H1 (cell line): Measurements from ENCODE around the gene ATP13A3. TPM values are rescaled to one million over a fixed set of nuclear protein-coding genes. Genes with fewer than 3 reads are reported as not detected.

ENCODE experiments used
- CTCF ChIA-PET: fragments of 300-600 bp; sonication (Branson Sonifier 250); formaldehyde crosslinking; loops from one replicate; lab custom pipeline; 2021; ENCODE audit not compliant: partially characterized antibody; lab: Charles Lee
- POLR2A ChIA-PET: fragments of 300-600 bp; sonication (Branson Sonifier 250); formaldehyde crosslinking; loops from one replicate; lab custom pipeline; 2021; ENCODE audit warnings: inconsistent platforms; ENCODE audit not compliant: partially characterized antibody; lab: Charles Lee
- DNase-seq, 2 experiments: peaks; one replicate each; pipeline versions ENCODE4 v3.0.0 to v3.0.0-alpha.2; 2010 to 2022; ENCODE audit warnings: low spot score in 2 of 2, low read depth in 1 of 2, mixed read lengths in 1 of 2
- FAIRE-seq: peaks from 2 replicates; lab custom pipeline; 2011; peaks lifted over from hg19 to GRCh38; lab: Jason Lieb, UNC
- H2AFZ ChIP-seq: 2 replicates; pipeline ENCODE4 v1.8.1; 2012; ENCODE audit warnings: low read length, inconsistent platforms
- H2AK5ac ChIP-seq: 2 replicates; pipeline ENCODE4 v1.6.1; 2013; ENCODE audit warnings: low read depth, low read length
- H2BK120ac ChIP-seq: replicated peaks from 2 replicates; pipeline ENCODE3; 2013; ENCODE audit warnings: low read depth, low read length, inconsistent platforms
- H2BK12ac ChIP-seq: 2 replicates; pipeline ENCODE4 v1.6.1; 2013; ENCODE audit warnings: low read depth, low read length
- H2BK15ac ChIP-seq: 2 replicates; pipeline ENCODE4 v1.6.1; 2013; ENCODE audit warnings: low read length
- H2BK20ac ChIP-seq: 2 replicates; pipeline ENCODE4 v1.6.1; 2013; ENCODE audit warnings: low read length
- H2BK5ac ChIP-seq: 2 replicates; pipeline ENCODE4 v1.6.1; 2013; ENCODE audit warnings: low read depth, low read length
- H3K14ac ChIP-seq: 2 replicates; pipeline ENCODE4 v1.6.1; 2013; ENCODE audit warnings: inconsistent platforms; ENCODE audit not compliant: insufficient read length
- H3K18ac ChIP-seq: 2 replicates; pipeline ENCODE4 v1.6.1; 2013; ENCODE audit warnings: low read length; ENCODE audit errors: extremely low read depth
- H3K23ac ChIP-seq: 2 replicates; pipeline ENCODE4 v1.6.1; 2013; ENCODE audit warnings: inconsistent platforms; ENCODE audit not compliant: insufficient read length
- H3K23me2 ChIP-seq: 2 replicates; pipeline ENCODE4 v1.6.1; 2013; ENCODE audit warnings: low read depth, low read length
- H3K27ac ChIP-seq: 2 replicates; pipeline ENCODE4 v1.6.1; 2011; ENCODE audit warnings: low read depth, low read length, inconsistent platforms
- H3K27me3 ChIP-seq, 4 experiments: replicated peaks in 1 of 4; 1 replicate in 1 of 4; 2 replicates in 3 of 4; pipeline versions ENCODE4 v1.6.1 to v1.8.1; 2011 to 2013; ENCODE audit warnings: low read length in 3 of 4, mild to moderate bottlenecking in 3 of 4, inconsistent platforms in 2 of 4, mixed read lengths in 2 of 4, moderate library complexity in 1 of 4; ENCODE audit not compliant: control insufficient read depth in 3 of 4, insufficient read depth in 3 of 4; ENCODE audit errors: extremely low read depth in 1 of 4
- H3K36me3 ChIP-seq, 4 experiments: 2 replicates each; pipeline versions ENCODE4 v1.6.1 to v1.8.1; 2011 to 2013; ENCODE audit warnings: mild to moderate bottlenecking in 4 of 4, low read length in 3 of 4, moderate library complexity in 2 of 4, control low read depth in 1 of 4, inconsistent platforms in 1 of 4; ENCODE audit not compliant: insufficient read depth in 4 of 4, control insufficient read depth in 2 of 4
- H3K4ac ChIP-seq: replicated peaks from 2 replicates; pipeline ENCODE3; 2013; ENCODE audit warnings: low read length, low read depth, mixed read lengths, inconsistent platforms; ENCODE audit not compliant: insufficient read length
- H3K4me1 ChIP-seq, 4 experiments: replicated peaks in 1 of 4; 1 replicate in 1 of 4; 2 replicates in 3 of 4; pipeline versions ENCODE4 v1.6.1 to v1.8.1; 2011 to 2013; ENCODE audit warnings: low read length in 3 of 4, inconsistent platforms in 2 of 4, mixed read lengths in 1 of 4; ENCODE audit not compliant: insufficient read depth in 4 of 4, control insufficient read depth in 3 of 4
- H3K4me2 ChIP-seq, 2 experiments: 2 replicates each; pipeline versions ENCODE4 v1.6.1 to v1.8.1; 2011 to 2013; ENCODE audit warnings: low read depth in 2 of 2, low read length in 2 of 2, control low read depth in 1 of 2, inconsistent platforms in 1 of 2, mild to moderate bottlenecking in 1 of 2; ENCODE audit not compliant: insufficient read depth in 1 of 2
- H3K4me3 ChIP-seq, 4 experiments: fragments of 200-600, 300-600 bp in 1 of 4; sonication (generic), shearing (Covaris generic), sonication (Bioruptor Twin) in 1 of 4; 2 replicates each; pipeline versions ENCODE4 v1.5.1 to v1.8.1; 2011 to 2016; ENCODE audit warnings: low read length in 4 of 4, low read depth in 3 of 4, control low read depth in 2 of 4, inconsistent platforms in 2 of 4, mild to moderate bottlenecking in 2 of 4, mixed read lengths in 1 of 4, moderate library complexity in 1 of 4; ENCODE audit not compliant: insufficient read depth in 2 of 4; ENCODE audit errors: extremely low read depth in 1 of 4
- H3K56ac ChIP-seq: replicated peaks from 2 replicates; pipeline ENCODE3; 2013; ENCODE audit warnings: low read depth, mild to moderate bottlenecking, mixed read lengths, low read length, inconsistent platforms; ENCODE audit not compliant: insufficient read length
- H3K79me1 ChIP-seq: 2 replicates; pipeline ENCODE4 v1.6.1; 2013; ENCODE audit warnings: low read depth, low read length, control low read depth
- H3K79me2 ChIP-seq, 2 experiments: 2 replicates each; pipeline versions ENCODE4 v1.6.1 to v1.8.1; 2012 to 2013; ENCODE audit warnings: low read length in 2 of 2, mild to moderate bottlenecking in 2 of 2, inconsistent platforms in 1 of 2; ENCODE audit not compliant: insufficient read depth in 2 of 2, control insufficient read depth in 1 of 2
- H3K9ac ChIP-seq, 4 experiments: replicated peaks in 1 of 4; 1 replicate in 1 of 4; 2 replicates in 3 of 4; pipeline versions ENCODE4 v1.6.1 to v1.8.1; 2011 to 2013; ENCODE audit warnings: low read depth in 3 of 4, low read length in 3 of 4, control low read depth in 2 of 4, mild to moderate bottlenecking in 2 of 4, moderate library complexity in 2 of 4, inconsistent platforms in 1 of 4; ENCODE audit errors: extremely low read depth in 1 of 4
- H3K9me3 ChIP-seq, 2 experiments: 2 replicates each; pipeline versions ENCODE4 v1.6.1 to v1.8.1; 2012 to 2013; ENCODE audit warnings: mild to moderate bottlenecking in 2 of 2, moderate library complexity in 2 of 2, control low read depth in 1 of 2, inconsistent platforms in 1 of 2, low read depth in 1 of 2, low read length in 1 of 2, mixed read lengths in 1 of 2; ENCODE audit not compliant: insufficient read depth in 2 of 2
- H4K20me1 ChIP-seq, 2 experiments: replicated peaks in 1 of 2; 2 replicates each; pipeline versions ENCODE3 to v1.8.1; 2011 to 2013; ENCODE audit warnings: inconsistent platforms in 2 of 2, low read length in 2 of 2, mild to moderate bottlenecking in 1 of 2; ENCODE audit not compliant: insufficient read depth in 2 of 2, control insufficient read depth in 1 of 2
- H4K5ac ChIP-seq: 2 replicates; pipeline ENCODE4 v1.6.1; 2013; ENCODE audit warnings: low read length, low read depth, mixed read lengths, inconsistent platforms; ENCODE audit not compliant: insufficient read length
- H4K8ac ChIP-seq: 2 replicates; pipeline ENCODE4 v1.8.0; 2013; ENCODE audit warnings: mild to moderate bottlenecking, moderate library complexity, low read length, inconsistent platforms; ENCODE audit not compliant: insufficient read depth; ENCODE audit errors: extremely low read depth
- H4K91ac ChIP-seq: replicated peaks from 2 replicates; pipeline ENCODE3; 2013; ENCODE audit warnings: low read length, mixed read lengths, inconsistent platforms; ENCODE audit not compliant: insufficient read length
- ASH2L ChIP-seq: fragments of 200-600, 300-600 bp; sonication (generic); IDR thresholded peaks from one replicate; pipeline ENCODE4 v1.7.1; 2017; ENCODE audit warnings: low read length
- CHD2 ChIP-seq: IDR thresholded peaks from 2 replicates; pipeline ENCODE4 v1.6.1; 2012; ENCODE audit warnings: low read length, improper control_type of control experiment
- EGR1 ChIP-seq: IDR thresholded peaks from 2 replicates; pipeline ENCODE4 v1.6.1; 2011; ENCODE audit warnings: low read depth, low read length, borderline replicate concordance
- SIN3A ChIP-seq, 2 experiments: IDR thresholded peaks in 1 of 2; conservative IDR thresholded peaks in 1 of 2; 2 replicates each; pipeline ENCODE4 v1.6.1; 2011 to 2012; ENCODE audit warnings: low read length in 2 of 2, improper control_type of control experiment in 1 of 2, low read depth in 1 of 2, mild to moderate bottlenecking in 1 of 2
- WGBS, 2 experiments: shearing (Covaris generic) in 1 of 2; methylation state at CpG; one replicate each; pipeline versions ENCODE4 v1.1.6 to v1.1.7; 2013 to 2015; ENCODE audit warnings: low lambda C conversion rate in 2 of 2, mixed read lengths in 2 of 2, inconsistent platforms in 1 of 2, low coverage in 1 of 2, missing lambda C conversion rate in 1 of 2; ENCODE audit not compliant: insufficient replicate concordance in 2 of 2, insufficient coverage in 1 of 2, insufficient read length in 1 of 2; ENCODE audit errors: extremely low coverage in 1 of 2, missing lambda C conversion rate in 1 of 2; 5-methylcytosine and 5-hydroxymethylcytosine counted together
- polyA plus RNA-seq, 7 experiments: library from polyadenylated mRNA; depleted of rRNA in 3 of 7; stranded (reverse) in 5 of 7; unstranded in 2 of 7; fragments of >200 nt in 5 of 7; fragments of 200-250 nt in 2 of 7; gene quantifications; 1 replicate in 5 of 7; 2 replicates in 1 of 7; 4 replicates in 1 of 7; pipeline versions ENCODE4 v1.2.1 to v1.2.3, GENCODE V29; 2011 to 2013; ENCODE audit warnings: missing spikeins in 2 of 7, mixed read lengths in 2 of 7
- total RNA-seq: library from RNA; stranded (reverse); fragmentation: NEBNext Ultra II Directional; extraction: Animal tissue kit (Norgen Biotek cat#: 25700); gene quantifications from 2 replicates; pipeline ENCODE4 v1.2.1, GENCODE V29; 2021

ATP13A3 gene
- total and polyA plus RNA-seq, 2 of the 8 experiments (the other 6 are each of a cell fraction or from before 2014, with no cell fraction given): 18.6 to 92.2 TPM

DNA sequence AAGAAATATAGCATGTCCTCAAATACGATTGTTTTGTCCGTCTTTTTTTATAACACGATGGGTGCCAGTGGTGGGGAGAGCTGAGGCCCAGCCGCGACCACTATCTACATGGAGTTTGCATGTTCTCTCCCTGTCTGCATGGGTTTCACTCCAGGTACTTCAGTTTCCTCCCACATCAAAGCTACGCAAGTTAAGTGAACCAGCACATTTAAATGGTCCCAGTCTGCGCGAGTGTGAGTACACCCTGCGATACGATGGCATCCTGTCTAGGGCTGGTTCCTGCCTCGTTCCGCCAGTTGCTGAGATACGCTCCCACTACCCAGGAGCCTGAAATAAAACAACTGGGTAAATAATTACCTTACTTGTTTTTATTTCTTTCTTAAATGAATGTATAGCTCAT lies 40.6 kb downstream of the ATP13A3 start:
- H3K4me3 ChIP-seq: no peak overlapping the region
- no peak overlapping the region for H3K4ac ChIP-seq
- no peaks in the 10 kb centered on the region for H3K4me1 ChIP-seq
- no peak overlapping the region for H2BK5ac ChIP-seq
- H3K79me2 ChIP-seq: no peaks in the 10 kb centered on the region
- H4K8ac ChIP-seq: no peak overlapping the region; the same call in 1 of the 2 replicates
- CTCF ChIA-PET: interaction anchor here (0.6 to 2.0 kb wide), 5 partner anchors 26 to 128 kb away, joined by 3 to 8 read pairs (median 6); no protein-coding TSS in a partner anchor
- H2AK5ac ChIP-seq: no peak overlapping the region
- H3K23ac ChIP-seq: no peak overlapping the region
- H4K91ac ChIP-seq: no peak overlapping the region
- no peak overlapping the region for H2BK15ac ChIP-seq
- no peaks in the 10 kb centered on the region for H3K27me3 ChIP-seq
- TF ChIP-seq SIN3A (conservative IDR thresholded peaks at IDR 0.05 in 1 of 2, IDR thresholded peaks at IDR 0.05 in 1 of 2; ENCODE audit: low read depth in 1 of 2, low read length in 2 of 2) (no peak), EGR1 (no peak), ASH2L (no peak), CHD2 (no peak)
- TF ChIP-seq, all 59 proteins: peak for 0
- H3K9me3 ChIP-seq: no peaks in the 10 kb centered on the region
- H4K5ac ChIP-seq: no peak overlapping the region
- WGBS, 2 experiments: 93% methylated on average over 13 of the region's 13 CpGs; no CpG with 5 or more reads in 1 of the 2 experiments
- no peak overlapping the region for H2BK120ac ChIP-seq
- no peak overlapping the region for H3K56ac ChIP-seq
- FAIRE-seq (no peak), DNase-seq (no peak)
- no peak overlapping the region for H3K9ac ChIP-seq
- H3K4me2 ChIP-seq: no peak overlapping the region
- H3K36me3 ChIP-seq: peaks cover 2 to 62% (median 29%) of the 10 kb centered on the region in 4 experiments
- H3K23me2 ChIP-seq: no peaks in the 10 kb centered on the region
- no peak overlapping the region for H3K18ac ChIP-seq
- H4K20me1 ChIP-seq: no peaks in the 10 kb centered on the region
- H2BK12ac ChIP-seq: no peak overlapping the region
- H3K79me1 ChIP-seq: no peaks in the 10 kb centered on the region
- no peak overlapping the region for H2BK20ac ChIP-seq
- no peak overlapping the region for H2AFZ ChIP-seq
- no peak overlapping the region for H3K14ac ChIP-seq
- no peak overlapping the region for H3K27ac ChIP-seq
- POLR2A ChIA-PET: no interaction called here
